Neural progenitor cell (in vitro differentiated cells): ENCODE results near the gene HACE1. TPM values are rescaled to one million over a fixed set of nuclear protein-coding genes. Genes with fewer than 3 reads are reported as not detected.

ENCODE experiments used
- DNase-seq: peaks from one replicate; pipeline ENCODE4 v3.0.0-alpha.2; 2016; ENCODE audit warnings: low spot score
- H2AFZ ChIP-seq: fragments of 200-600 bp; sonication (generic); replicated peaks from 2 replicates; pipeline ENCODE4 v1.6.1; 2016; ENCODE audit warnings: antibody characterized with exemption
- H3F3A ChIP-seq: fragments of 200-600 bp; sonication (generic); 2 replicates; pipeline ENCODE4 v1.6.1; 2016; ENCODE audit warnings: antibody characterized with exemption, low read depth
- H3K27ac ChIP-seq: fragments of 200-600 bp; sonication (generic); 2 replicates; pipeline ENCODE4 v1.5.1; 2016; ENCODE audit warnings: mild to moderate bottlenecking
- H3K27me3 ChIP-seq: fragments of 200-600 bp; sonication (generic); 2 replicates; pipeline ENCODE4 v1.6.1; 2016; ENCODE audit warnings: mild to moderate bottlenecking, moderate library complexity
- H3K36me3 ChIP-seq: fragments of 200-600 bp; sonication (generic); 2 replicates; pipeline ENCODE4 v1.5.1; 2016
- H3K4me1 ChIP-seq: fragments of 200-600 bp; sonication (generic); 2 replicates; pipeline ENCODE4 v1.6.1; 2016; ENCODE audit warnings: mixed run types
- H3K4me2 ChIP-seq: fragments of 200-600 bp; sonication (generic); 2 replicates; pipeline ENCODE4 v1.6.1; 2016
- H3K4me3 ChIP-seq: fragments of 200-600 bp; sonication (generic); 2 replicates; pipeline ENCODE4 v1.5.1; 2016
- H3K79me2 ChIP-seq: fragments of 200-600 bp; sonication (generic); 2 replicates; pipeline ENCODE4 v1.6.1; 2016; ENCODE audit warnings: low read depth
- H3K9ac ChIP-seq: fragments of 200-600 bp; sonication (generic); 2 replicates; pipeline ENCODE4 v1.6.1; 2016
- H3K9me3 ChIP-seq: fragments of 200-600 bp; sonication (generic); 2 replicates; pipeline ENCODE4 v1.5.1; 2016; ENCODE audit warnings: low read depth
- H4K20me1 ChIP-seq: fragments of 200-600 bp; sonication (generic); 2 replicates; pipeline ENCODE4 v1.6.1; 2016; ENCODE audit warnings: low read depth
- H3K27ac Mint-ChIP-seq: 3 replicates; pipeline ENCODE4 v1.8.0; 2021; ENCODE audit warnings: mixed read lengths
- H3K27me3 Mint-ChIP-seq: 2 replicates; pipeline ENCODE4 v1.8.0; 2022; ENCODE audit warnings: low read depth, mild to moderate bottlenecking, inconsistent platforms, moderate library complexity, mixed read lengths; ENCODE audit not compliant: insufficient read depth
- H3K36me3 Mint-ChIP-seq: 3 replicates; pipeline ENCODE4 v1.8.0; 2021; ENCODE audit warnings: mixed read lengths
- H3K4me1 Mint-ChIP-seq: 3 replicates; pipeline ENCODE4 v1.8.0; 2021; ENCODE audit warnings: mixed read lengths
- H3K4me3 Mint-ChIP-seq: 3 replicates; pipeline ENCODE4 v1.8.0; 2021; ENCODE audit warnings: mild to moderate bottlenecking, moderate library complexity, mixed read lengths
- H3K9me3 Mint-ChIP-seq: 3 replicates; pipeline ENCODE4 v1.8.0; 2020; ENCODE audit warnings: mixed read lengths
- EZH2 ChIP-seq: fragments of 200-600 bp; sonication (generic); IDR thresholded peaks from 2 replicates; pipeline ENCODE4 v1.6.1; 2017; ENCODE audit warnings: antibody characterized with exemption, mild to moderate bottlenecking, moderate library complexity
- EZH2phosphoT487 ChIP-seq: fragments of 200-600 bp; sonication (generic); IDR thresholded peaks from 2 replicates; pipeline ENCODE4 v1.6.1; 2017; ENCODE audit warnings: antibody characterized with exemption
- total RNA-seq: library from RNA; depleted of rRNA; stranded (reverse); fragments of >200 nt; gene quantifications from 2 replicates; pipeline ENCODE4 v1.2.3, GENCODE V29; 2015; ENCODE audit warnings: low replicate concordance
- TF ChIP-seq, protein P1 (sequence below): fragments of 200-600 bp; sonication (generic); IDR thresholded peaks from 2 replicates; pipeline ENCODE4 v1.5.1; 2017; ENCODE audit warnings: antibody characterized with exemption, mild to moderate bottlenecking

HACE1 gene
- total RNA-seq, 1 donor from 2014 or later, result 53.3 TPM

- Histone ChIP-seq H3K4me3 (no peak overlapping the region), H4K20me1 (no peaks in the 10 kb centered on the region), H3K9ac (no peak overlapping the region), H3K4me1 (peaks cover 7% of the 10 kb centered on the region), H2AFZ (no peak overlapping the region), H3K27me3 (no peaks in the 10 kb centered on the region), H3K79me2 (no peaks in the 10 kb centered on the region), H3K36me3 (no peaks in the 10 kb centered on the region), H3K27ac (no peak overlapping the region), H3K4me2 (no peak overlapping the region), H3F3A (no peaks in the 10 kb centered on the region), H3K9me3 (no peaks in the 10 kb centered on the region)
- no peak overlapping the region for H3K27ac Mint-ChIP-seq
- no peaks in the 10 kb centered on the region for H3K36me3 Mint-ChIP-seq
- no peak overlapping the region for H3K4me3 Mint-ChIP-seq
- TF ChIP-seq, protein P1, sequence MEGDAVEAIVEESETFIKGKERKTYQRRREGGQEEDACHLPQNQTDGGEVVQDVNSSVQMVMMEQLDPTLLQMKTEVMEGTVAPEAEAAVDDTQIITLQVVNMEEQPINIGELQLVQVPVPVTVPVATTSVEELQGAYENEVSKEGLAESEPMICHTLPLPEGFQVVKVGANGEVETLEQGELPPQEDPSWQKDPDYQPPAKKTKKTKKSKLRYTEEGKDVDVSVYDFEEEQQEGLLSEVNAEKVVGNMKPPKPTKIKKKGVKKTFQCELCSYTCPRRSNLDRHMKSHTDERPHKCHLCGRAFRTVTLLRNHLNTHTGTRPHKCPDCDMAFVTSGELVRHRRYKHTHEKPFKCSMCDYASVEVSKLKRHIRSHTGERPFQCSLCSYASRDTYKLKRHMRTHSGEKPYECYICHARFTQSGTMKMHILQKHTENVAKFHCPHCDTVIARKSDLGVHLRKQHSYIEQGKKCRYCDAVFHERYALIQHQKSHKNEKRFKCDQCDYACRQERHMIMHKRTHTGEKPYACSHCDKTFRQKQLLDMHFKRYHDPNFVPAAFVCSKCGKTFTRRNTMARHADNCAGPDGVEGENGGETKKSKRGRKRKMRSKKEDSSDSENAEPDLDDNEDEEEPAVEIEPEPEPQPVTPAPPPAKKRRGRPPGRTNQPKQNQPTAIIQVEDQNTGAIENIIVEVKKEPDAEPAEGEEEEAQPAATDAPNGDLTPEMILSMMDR, result peak; percentile 32
- TF ChIP-seq EZH2phosphoT487, result no peak
- DNase-seq, result no peak
- peaks cover 7% of the 10 kb centered on the region for H3K27me3 Mint-ChIP-seq
- H3K4me1 Mint-ChIP-seq, result no peaks in the 10 kb centered on the region
- peaks cover 7% of the 10 kb centered on the region for H3K9me3 Mint-ChIP-seq
These were observed 37.2 kb upstream of the HACE1 start for GRCh38 chr6:104896914-104897313.

- Histone ChIP-seq H4K20me1 (no peaks in the 10 kb centered on the region), H3K79me2 (no peaks in the 10 kb centered on the region), H3K27ac (no peak overlapping the region), H3K27me3 (no peaks in the 10 kb centered on the region), H3K4me2 (no peak overlapping the region), H3K36me3 (no peaks in the 10 kb centered on the region), H2AFZ (no peak overlapping the region), H3K4me3 (no peak overlapping the region), H3K9ac (no peak overlapping the region), H3K9me3 (no peaks in the 10 kb centered on the region), H3K4me1 (no peaks in the 10 kb centered on the region), H3F3A (no peaks in the 10 kb centered on the region)
- TF ChIP-seq, protein P1, result no peak
- TF ChIP-seq EZH2phosphoT487 (no peak), EZH2 (no peak)
- H3K27ac Mint-ChIP-seq, result no peak overlapping the region
- peaks cover 3% of the 10 kb centered on the region for H3K36me3 Mint-ChIP-seq
- peaks cover 14% of the 10 kb centered on the region for H3K9me3 Mint-ChIP-seq
- no peak for DNase-seq
- H3K4me3 Mint-ChIP-seq, result no peak overlapping the region
- H3K4me1 Mint-ChIP-seq, result no peaks in the 10 kb centered on the region
- peaks cover 1% of the 10 kb centered on the region for H3K27me3 Mint-ChIP-seq
These were observed 28.3 kb upstream of the HACE1 start for GRCh38 chr6:104888066-104888465.

DNA sequence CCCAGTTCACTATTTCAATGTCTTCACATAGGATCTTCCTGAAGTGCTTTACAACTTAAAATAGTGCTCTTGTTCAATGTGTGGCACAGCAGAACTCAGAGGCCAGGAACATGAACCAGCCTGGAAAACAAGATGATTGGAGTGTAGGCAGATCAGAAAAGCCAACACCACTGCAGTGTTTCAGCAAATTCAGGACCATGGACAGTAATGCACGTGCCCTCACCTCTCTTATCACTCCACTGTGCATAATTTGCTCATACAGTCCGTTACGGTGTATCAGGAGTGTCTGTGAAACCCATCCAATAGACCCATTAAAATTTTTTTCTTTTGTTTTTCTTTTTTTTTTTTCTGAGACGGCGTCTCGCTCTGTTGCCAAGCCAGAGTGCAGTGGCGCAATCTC is 27.6 kb upstream of the HACE1 start:
- no peaks in the 10 kb centered on the region for H3K79me2 ChIP-seq
- H4K20me1 ChIP-seq, result no peaks in the 10 kb centered on the region
- no peaks in the 10 kb centered on the region for H3K4me1 ChIP-seq
- H3K9ac ChIP-seq, result no peak overlapping the region
- Mint-ChIP-seq H3K27ac (no peak overlapping the region), H3K9me3 (peaks cover 12% of the 10 kb centered on the region), H3K4me1 (no peaks in the 10 kb centered on the region), H3K36me3 (peaks cover 3% of the 10 kb centered on the region), H3K4me3 (no peak overlapping the region), H3K27me3 (no peaks in the 10 kb centered on the region)
- no peaks in the 10 kb centered on the region for H3K9me3 ChIP-seq
- H2AFZ ChIP-seq, result no peak overlapping the region
- no peak overlapping the region for H3K4me2 ChIP-seq
- TF ChIP-seq EZH2phosphoT487 (no peak), EZH2 (no peak)
- TF ChIP-seq, protein P1, result no peak
- H3K4me3 ChIP-seq, result no peak overlapping the region
- peak; percentile 74 for DNase-seq
- no peak overlapping the region for H3K27ac ChIP-seq
- no peaks in the 10 kb centered on the region for H3K27me3 ChIP-seq
- H3K36me3 ChIP-seq, result no peaks in the 10 kb centered on the region
- no peaks in the 10 kb centered on the region for H3F3A ChIP-seq
